Measurements from ENCODE around the gene SEC16B.

DNA sequence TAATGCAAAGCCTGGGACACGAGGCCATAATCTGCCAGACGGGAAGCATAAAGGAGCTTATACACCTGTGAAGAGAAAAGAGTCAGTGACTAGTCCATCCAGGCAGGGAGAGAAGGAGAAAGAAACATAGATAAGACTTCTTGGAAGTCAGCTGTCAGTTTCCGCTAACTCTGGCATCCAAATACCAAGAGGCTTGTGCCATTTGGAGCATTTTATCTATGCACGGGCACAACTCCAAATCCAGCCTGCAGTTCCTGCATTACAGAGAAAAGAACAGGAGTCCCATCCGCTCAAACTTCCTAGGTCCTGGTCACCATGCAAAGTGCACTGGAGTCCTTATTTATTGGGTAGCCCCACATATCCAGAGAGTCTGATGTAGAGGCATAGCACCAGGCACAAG is 27.9 kb downstream of the SEC16B start:
- TF ChIP-seq GATA3 (IDR thresholded peaks at IDR 0.05; ENCODE audit: low read depth, low read length) (no peak), GATA2 (IDR thresholded peaks at IDR 0.05; ENCODE audit: low read depth, low read length) (no peak)
